ENCODE results near the gene GAGE2A.
"Not testable (repeated sequence)": the region's sequence is repeated elsewhere in the genome, so short reads cannot be mapped to it uniquely, and the experiment has no call there.

The GAGE2A gene

GRCh38 chrX:49589196-49589595 is at the start of gene GAGE2A:
Gene GAGE2A (plus strand): TSS chrX:49589496. CDS start chrX:49590651, 1,155 bp downstream.
- not testable (repeated sequence) for H3K4me3 ChIP-seq (ENCODE audit: low read length); H3K27ac ChIP-seq (ENCODE audit: low read length); DNase-seq (ENCODE audit: low read depth, low spot score); H3K27me3 ChIP-seq (ENCODE audit: control insufficient read depth, insufficient read depth, low read length); H3K9me3 ChIP-seq (ENCODE audit: control insufficient read depth, insufficient read depth, low read length); H3K36me3 ChIP-seq (ENCODE audit: control insufficient read depth, insufficient read depth, low read length); H3K4me1 ChIP-seq (ENCODE audit: control insufficient read depth, insufficient read depth, low read length)
- WGBS (ENCODE audit: insufficient coverage, insufficient read length), result no CpG with 5 or more reads among the region's 16 CpGs

GRCh38 chrX:49541433-49541832 is 47.9 kb upstream of the GAGE2A start, which contains the start of gene GAGE12D:
Gene GAGE12D (plus strand): TSS chrX:49541733. CDS start chrX:49542888, 1,155 bp downstream.
- not testable (repeated sequence) for H3K36me3 ChIP-seq (ENCODE audit: control insufficient read depth, insufficient read depth, low read length); H3K4me1 ChIP-seq (ENCODE audit: control insufficient read depth, insufficient read depth, low read length); H3K27me3 ChIP-seq (ENCODE audit: control insufficient read depth, insufficient read depth, low read length); H3K9me3 ChIP-seq (ENCODE audit: control insufficient read depth, insufficient read depth, low read length); H3K27ac ChIP-seq (ENCODE audit: low read length); H3K4me3 ChIP-seq (ENCODE audit: low read length); DNase-seq (ENCODE audit: low read depth, low spot score)
- WGBS (ENCODE audit: insufficient coverage, insufficient read length), result no CpG with 5 or more reads among the region's 16 CpGs

- no CpG with 5 or more reads among the region's 16 CpGs for WGBS (ENCODE audit: insufficient coverage, insufficient read length)
- H3K9me3 ChIP-seq (ENCODE audit: control insufficient read depth, insufficient read depth, low read length); H3K27me3 ChIP-seq (ENCODE audit: control insufficient read depth, insufficient read depth, low read length); H3K27ac ChIP-seq (ENCODE audit: low read length); H3K4me3 ChIP-seq (ENCODE audit: low read length); DNase-seq (ENCODE audit: low read depth, low spot score); H3K4me1 ChIP-seq (ENCODE audit: control insufficient read depth, insufficient read depth, low read length); H3K36me3 ChIP-seq (ENCODE audit: control insufficient read depth, insufficient read depth, low read length): not testable (repeated sequence)
These were observed 38.3 kb upstream of the GAGE2A start, which contains the start of gene GAGE12E for GRCh38 chrX:49550989-49551388. Gene GAGE12E (plus strand): TSS chrX:49551289. CDS start chrX:49552444, 1,155 bp downstream.

GRCh38 chrX:49560542-49560941 is 28.8 kb upstream of the GAGE2A start, which contains the start of gene GAGE12F:
Gene GAGE12F (plus strand): TSS chrX:49560842. CDS start chrX:49561997, 1,155 bp downstream.
- not testable (repeated sequence) for H3K36me3 ChIP-seq (ENCODE audit: control insufficient read depth, insufficient read depth, low read length); H3K27ac ChIP-seq (ENCODE audit: low read length); DNase-seq (ENCODE audit: low read depth, low spot score); H3K4me1 ChIP-seq (ENCODE audit: control insufficient read depth, insufficient read depth, low read length); H3K4me3 ChIP-seq (ENCODE audit: low read length); H3K9me3 ChIP-seq (ENCODE audit: control insufficient read depth, insufficient read depth, low read length); H3K27me3 ChIP-seq (ENCODE audit: control insufficient read depth, insufficient read depth, low read length)
- no CpG with 5 or more reads among the region's 16 CpGs for WGBS (ENCODE audit: insufficient coverage, insufficient read length)

GRCh38 chrX:49568728-49569127 is 20.6 kb upstream of the GAGE2A start:
- H3K4me3 ChIP-seq (ENCODE audit: low read length); H3K27me3 ChIP-seq (ENCODE audit: control insufficient read depth, insufficient read depth, low read length); H3K9me3 ChIP-seq (ENCODE audit: control insufficient read depth, insufficient read depth, low read length); H3K4me1 ChIP-seq (ENCODE audit: control insufficient read depth, insufficient read depth, low read length); DNase-seq (ENCODE audit: low read depth, low spot score); H3K27ac ChIP-seq (ENCODE audit: low read length); H3K36me3 ChIP-seq (ENCODE audit: control insufficient read depth, insufficient read depth, low read length): not testable (repeated sequence)
- WGBS (ENCODE audit: insufficient coverage, insufficient read length), result no CpG with 5 or more reads among the region's 11 CpGs

GRCh38 chrX:49569152-49569551 is 20.1 kb upstream of the GAGE2A start:
- not testable (repeated sequence) for H3K4me1 ChIP-seq (ENCODE audit: control insufficient read depth, insufficient read depth, low read length); H3K4me3 ChIP-seq (ENCODE audit: low read length); H3K27ac ChIP-seq (ENCODE audit: low read length); H3K9me3 ChIP-seq (ENCODE audit: control insufficient read depth, insufficient read depth, low read length); H3K27me3 ChIP-seq (ENCODE audit: control insufficient read depth, insufficient read depth, low read length); DNase-seq (ENCODE audit: low read depth, low spot score); H3K36me3 ChIP-seq (ENCODE audit: control insufficient read depth, insufficient read depth, low read length)
- WGBS (ENCODE audit: insufficient coverage, insufficient read length), result no CpG with 5 or more reads among the region's 13 CpGs

- H3K4me3 ChIP-seq (ENCODE audit: low read length); H3K27ac ChIP-seq (ENCODE audit: low read length): not testable (repeated sequence)
These were observed 19.2 kb upstream of the GAGE2A start, which contains the start of gene GAGE12G for GRCh38 chrX:49570100-49570499. Gene GAGE12G (plus strand): TSS chrX:49570400. CDS start chrX:49571555, 1,155 bp downstream.

GRCh38 chrX:49579649-49580048 is 9.6 kb upstream of the GAGE2A start, which contains the start of gene GAGE12H:
Gene GAGE12H (plus strand): TSS chrX:49579949. CDS start chrX:49581104, 1,155 bp downstream.
- H3K9me3 ChIP-seq (ENCODE audit: control insufficient read depth, insufficient read depth, low read length); H3K27me3 ChIP-seq (ENCODE audit: control insufficient read depth, insufficient read depth, low read length); H3K4me3 ChIP-seq (ENCODE audit: low read length); H3K27ac ChIP-seq (ENCODE audit: low read length); DNase-seq (ENCODE audit: low read depth, low spot score); H3K4me1 ChIP-seq (ENCODE audit: control insufficient read depth, insufficient read depth, low read length); H3K36me3 ChIP-seq (ENCODE audit: control insufficient read depth, insufficient read depth, low read length): not testable (repeated sequence)
- no CpG with 5 or more reads among the region's 16 CpGs for WGBS (ENCODE audit: insufficient coverage, insufficient read length)

More at GRCh38 chrX:49570100-49570499, 19.2 kb upstream of the GAGE2A start, which contains the start of gene GAGE12G:
- H3K36me3 ChIP-seq (ENCODE audit: control insufficient read depth, insufficient read depth, low read length); H3K9me3 ChIP-seq (ENCODE audit: control insufficient read depth, insufficient read depth, low read length); DNase-seq (ENCODE audit: low read depth, low spot score); H3K4me1 ChIP-seq (ENCODE audit: control insufficient read depth, insufficient read depth, low read length); H3K27me3 ChIP-seq (ENCODE audit: control insufficient read depth, insufficient read depth, low read length): not testable (repeated sequence)
- no CpG with 5 or more reads among the region's 16 CpGs for WGBS (ENCODE audit: insufficient coverage, insufficient read length)

GRCh38 chrX:49589769-49590478 is 628 bp downstream of the GAGE2A start:
- not testable (repeated sequence) for H3K4me1 ChIP-seq (ENCODE audit: control insufficient read depth, insufficient read depth, low read length); H3K27ac ChIP-seq (ENCODE audit: low read length); H3K27me3 ChIP-seq (ENCODE audit: control insufficient read depth, insufficient read depth, low read length); DNase-seq (ENCODE audit: low read depth, low spot score); H3K4me3 ChIP-seq (ENCODE audit: low read length); H3K36me3 ChIP-seq (ENCODE audit: control insufficient read depth, insufficient read depth, low read length); H3K9me3 ChIP-seq (ENCODE audit: control insufficient read depth, insufficient read depth, low read length)
- no CpG with 5 or more reads among the region's 37 CpGs for WGBS (ENCODE audit: insufficient coverage, insufficient read length)

- not testable (repeated sequence) for H3K27me3 ChIP-seq (ENCODE audit: control insufficient read depth, insufficient read depth, low read length); H3K27ac ChIP-seq (ENCODE audit: low read length); H3K9me3 ChIP-seq (ENCODE audit: control insufficient read depth, insufficient read depth, low read length); H3K4me3 ChIP-seq (ENCODE audit: low read length); DNase-seq (ENCODE audit: low read depth, low spot score); H3K36me3 ChIP-seq (ENCODE audit: control insufficient read depth, insufficient read depth, low read length); H3K4me1 ChIP-seq (ENCODE audit: control insufficient read depth, insufficient read depth, low read length)
- no CpG with 5 or more reads among the region's 17 CpGs for WGBS (ENCODE audit: insufficient coverage, insufficient read length)
These were observed 1.2 kb downstream of the GAGE2A start for GRCh38 chrX:49590488-49590887.

- H3K4me1 ChIP-seq (ENCODE audit: control insufficient read depth, insufficient read depth, low read length); DNase-seq (ENCODE audit: low read depth, low spot score): not testable (repeated sequence)
- WGBS (ENCODE audit: insufficient coverage, insufficient read length), result no CpG with 5 or more reads among the region's 16 CpGs
These were observed 9.4 kb downstream of the GAGE2A start, which contains the start of gene GAGE1 for GRCh38 chrX:49598720-49599119. Gene GAGE1 (plus strand): TSS chrX:49599020. CDS start chrX:49600175, 1,155 bp downstream.

More at GRCh38 chrX:49598720-49599119, 9.4 kb downstream of the GAGE2A start, which contains the start of gene GAGE1:
- H3K9me3 ChIP-seq (ENCODE audit: control insufficient read depth, insufficient read depth, low read length); H3K27me3 ChIP-seq (ENCODE audit: control insufficient read depth, insufficient read depth, low read length); H3K27ac ChIP-seq (ENCODE audit: low read length); H3K4me3 ChIP-seq (ENCODE audit: low read length); H3K36me3 ChIP-seq (ENCODE audit: control insufficient read depth, insufficient read depth, low read length): not testable (repeated sequence)
